ENCODE data around the gene SLC4A1AP. TPM values are rescaled to one million over a fixed set of nuclear protein-coding genes. Genes with fewer than 3 reads are reported as not detected.

Gene SLC4A1AP
- total and polyA plus RNA-seq, 2 of the 13 experiments (the other 11 are each of a cell fraction or from before 2014, with no cell fraction given), result 15.3 to 44.6 TPM

GRCh38 chr2:27663285-27664153, at the start of gene SLC4A1AP, which contains the start of gene SUPT7L (continued):
- TF ChIP-seq ZNF143 (CRISPR knock-in tag; IDR thresholded peaks at IDR 0.05), result peak; percentile 73
- peak; percentile 94 for TF ChIP-seq ZNF44 (CRISPR knock-in tag; IDR thresholded peaks at IDR 0.05)
- TF ChIP-seq, protein P1, sequence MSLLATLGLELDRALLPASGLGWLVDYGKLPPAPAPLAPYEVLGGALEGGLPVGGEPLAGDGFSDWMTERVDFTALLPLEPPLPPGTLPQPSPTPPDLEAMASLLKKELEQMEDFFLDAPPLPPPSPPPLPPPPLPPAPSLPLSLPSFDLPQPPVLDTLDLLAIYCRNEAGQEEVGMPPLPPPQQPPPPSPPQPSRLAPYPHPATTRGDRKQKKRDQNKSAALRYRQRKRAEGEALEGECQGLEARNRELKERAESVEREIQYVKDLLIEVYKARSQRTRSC (CRISPR knock-in tag; IDR thresholded peaks at IDR 0.05; ENCODE audit: low read depth), result peak; percentile 92
- TF ChIP-seq CC2D1A (CRISPR knock-in tag; IDR thresholded peaks at IDR 0.05), result peak; percentile 88; the same call in 1 of the 2 replicates
- peak; percentile 96 for TF ChIP-seq BRD4 (CRISPR knock-in tag; IDR thresholded peaks at IDR 0.05)
- peak; percentile 90 for TF ChIP-seq ZMAT3 (CRISPR knock-in tag; conservative IDR thresholded peaks at IDR 0.05)
- no peak for TF ChIP-seq PAWR (CRISPR knock-in tag; IDR thresholded peaks at IDR 0.05; ENCODE audit: borderline replicate concordance)
- TF ChIP-seq, protein P2, sequence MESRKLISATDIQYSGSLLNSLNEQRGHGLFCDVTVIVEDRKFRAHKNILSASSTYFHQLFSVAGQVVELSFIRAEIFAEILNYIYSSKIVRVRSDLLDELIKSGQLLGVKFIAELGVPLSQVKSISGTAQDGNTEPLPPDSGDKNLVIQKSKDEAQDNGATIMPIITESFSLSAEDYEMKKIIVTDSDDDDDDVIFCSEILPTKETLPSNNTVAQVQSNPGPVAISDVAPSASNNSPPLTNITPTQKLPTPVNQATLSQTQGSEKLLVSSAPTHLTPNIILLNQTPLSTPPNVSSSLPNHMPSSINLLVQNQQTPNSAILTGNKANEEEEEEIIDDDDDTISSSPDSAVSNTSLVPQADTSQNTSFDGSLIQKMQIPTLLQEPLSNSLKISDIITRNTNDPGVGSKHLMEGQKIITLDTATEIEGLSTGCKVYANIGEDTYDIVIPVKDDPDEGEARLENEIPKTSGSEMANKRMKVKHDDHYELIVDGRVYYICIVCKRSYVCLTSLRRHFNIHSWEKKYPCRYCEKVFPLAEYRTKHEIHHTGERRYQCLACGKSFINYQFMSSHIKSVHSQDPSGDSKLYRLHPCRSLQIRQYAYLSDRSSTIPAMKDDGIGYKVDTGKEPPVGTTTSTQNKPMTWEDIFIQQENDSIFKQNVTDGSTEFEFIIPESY (CRISPR knock-in tag; IDR thresholded peaks at IDR 0.05), result peak; percentile 79
- no peak for TF ChIP-seq GPBP1L1 (CRISPR knock-in tag; IDR thresholded peaks at IDR 0.05)
- peak; percentile 96 for TF ChIP-seq ZSCAN5A (CRISPR knock-in tag; IDR thresholded peaks at IDR 0.05; ENCODE audit: borderline replicate concordance)
- TF ChIP-seq GABPB1 (CRISPR knock-in tag; IDR thresholded peaks at IDR 0.05), result peak; percentile 98
- TF ChIP-seq, protein P3, sequence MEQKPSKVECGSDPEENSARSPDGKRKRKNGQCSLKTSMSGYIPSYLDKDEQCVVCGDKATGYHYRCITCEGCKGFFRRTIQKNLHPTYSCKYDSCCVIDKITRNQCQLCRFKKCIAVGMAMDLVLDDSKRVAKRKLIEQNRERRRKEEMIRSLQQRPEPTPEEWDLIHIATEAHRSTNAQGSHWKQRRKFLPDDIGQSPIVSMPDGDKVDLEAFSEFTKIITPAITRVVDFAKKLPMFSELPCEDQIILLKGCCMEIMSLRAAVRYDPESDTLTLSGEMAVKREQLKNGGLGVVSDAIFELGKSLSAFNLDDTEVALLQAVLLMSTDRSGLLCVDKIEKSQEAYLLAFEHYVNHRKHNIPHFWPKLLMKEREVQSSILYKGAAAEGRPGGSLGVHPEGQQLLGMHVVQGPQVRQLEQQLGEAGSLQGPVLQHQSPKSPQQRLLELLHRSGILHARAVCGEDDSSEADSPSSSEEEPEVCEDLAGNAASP (CRISPR knock-in tag; IDR thresholded peaks at IDR 0.05; ENCODE audit: borderline replicate concordance), result peak; percentile 71
- peak; percentile 7 for TF ChIP-seq ZFP36 (IDR thresholded peaks at IDR 0.05; ENCODE audit: borderline replicate concordance, low read depth, low read length, partially characterized antibody)
- peak; percentile 79 for TF ChIP-seq UBTF (CRISPR knock-in tag; IDR thresholded peaks at IDR 0.05)
- TF ChIP-seq NFIB (CRISPR knock-in tag; IDR thresholded peaks at IDR 0.05; ENCODE audit: borderline replicate concordance), result 0 out of 2 replicates have a peak, but pooled peaks have one; percentile 2
- TF ChIP-seq JDP2 (CRISPR knock-in tag; IDR thresholded peaks at IDR 0.05; ENCODE audit: borderline replicate concordance), result no peak; the same call in 1 of the 2 replicates
- TF ChIP-seq ZFYVE20 (CRISPR knock-in tag; IDR thresholded peaks at IDR 0.05; ENCODE audit: borderline replicate concordance, low read depth), result peak; percentile 86; the same call in 1 of the 2 replicates

Data from HepG2 (cell line).